ENCODE measurements around the gene ERRFI1. TPM values are rescaled to one million over a fixed set of nuclear protein-coding genes. Genes with fewer than 3 reads are reported as not detected.

ERRFI1 gene
- total RNA-seq, 2 donors from 2014 or later = 33.0 to 34.5 TPM

GRCh38 chr1:8024329-8024728 lies 1.8 kb downstream of the ERRFI1 start:
- Histone ChIP-seq H3K27me3 (no peaks in the 10 kb centered on the region), H3K4me3 (peak overlapping the region; percentile 84 to 93), H3K9me3 (no peaks in the 10 kb centered on the region), H3K36me3 (no peaks in the 10 kb centered on the region), H3K27ac (no peak overlapping the region), H3K4me1 (peaks cover 0 to 45% of the 10 kb centered on the region in 2 donors)
- no peak for TF ChIP-seq CTCF (IDR thresholded peaks at IDR 0.05)
- DNase-seq (ENCODE audit: low spot score) = no peak

GRCh38 chr1:8023995-8024313 lies 2.2 kb downstream of the ERRFI1 start:
- peaks cover 0 to 41% of the 10 kb centered on the region in 2 donors for H3K4me1 ChIP-seq
- H3K9me3 ChIP-seq = no peaks in the 10 kb centered on the region
- no peaks in the 10 kb centered on the region for H3K27me3 ChIP-seq
- H3K27ac ChIP-seq = no peak overlapping the region
- no peaks in the 10 kb centered on the region for H3K36me3 ChIP-seq
- peak overlapping the region; percentile 16 to 93 for H3K4me3 ChIP-seq
- TF ChIP-seq CTCF (IDR thresholded peaks at IDR 0.05) = no peak
- DNase-seq (ENCODE audit: low spot score) = no peak

- peak; percentile 34 for DNase-seq (ENCODE audit: low spot score)
- Histone ChIP-seq H3K4me1 (peaks cover 0 to 38% of the 10 kb centered on the region in 2 donors), H3K27me3 (no peaks in the 10 kb centered on the region), H3K4me3 (peak overlapping the region; percentile 16 to 93), H3K27ac (no peak overlapping the region), H3K9me3 (no peaks in the 10 kb centered on the region), H3K36me3 (no peaks in the 10 kb centered on the region)
- TF ChIP-seq CTCF (IDR thresholded peaks at IDR 0.05) = no peak
These were observed 2.7 kb downstream of the ERRFI1 start for GRCh38 chr1:8023287-8023994.

GRCh38 chr1:8022395-8023286 lies 3.5 kb downstream of the ERRFI1 start:
- H3K27me3 ChIP-seq = no peaks in the 10 kb centered on the region
- DNase-seq (ENCODE audit: low spot score) = no peak
- H3K27ac ChIP-seq = no peak overlapping the region
- no peaks in the 10 kb centered on the region for H3K36me3 ChIP-seq
- H3K4me3 ChIP-seq = peak overlapping the region in 1 of 2 donors; percentile 93
- peaks cover 0 to 38% of the 10 kb centered on the region in 2 donors for H3K4me1 ChIP-seq
- TF ChIP-seq CTCF (IDR thresholded peaks at IDR 0.05) = no peak
- H3K9me3 ChIP-seq = no peaks in the 10 kb centered on the region

GRCh38 chr1:8021676-8022266 lies 4.3 kb downstream of the ERRFI1 start:
- DNase-seq (ENCODE audit: low spot score) = peak; percentile 50
- H3K36me3 ChIP-seq = no peaks in the 10 kb centered on the region
- H3K9me3 ChIP-seq = no peaks in the 10 kb centered on the region
- TF ChIP-seq CTCF (IDR thresholded peaks at IDR 0.05) = no peak
- no peak overlapping the region for H3K27ac ChIP-seq
- H3K4me3 ChIP-seq = no peak overlapping the region
- no peaks in the 10 kb centered on the region for H3K27me3 ChIP-seq
- peaks cover 0 to 37% of the 10 kb centered on the region in 2 donors for H3K4me1 ChIP-seq
